HepG2 (cell line): ENCODE results near the gene CYP17A1. TPM values are rescaled to one million over a fixed set of nuclear protein-coding genes. Genes with fewer than 3 reads are reported as not detected.
A peak's percentile ranks its signal among the peaks of the same experiment; 100 is the strongest.

Experiments used
- ATAC-seq: fragments of 200-7000 bp; cut with Tn5 transposase; 3 replicates; pipeline ENCODE4 v1.9.1; 2020; ENCODE audit warnings: mild to moderate bottlenecking, moderate library complexity
- BruUV-seq: library from RNA; stranded (reverse); fragments of 400-500 nt; replicated peaks from 2 replicates; lab custom pipeline; 2021; lab: Mats Ljungman, UMichigan
- CTCF ChIA-PET: fragments of 300-600 bp; formaldehyde crosslinking; extraction: SDS; loops from one replicate; lab custom pipeline; 2021; ENCODE audit warnings: low total read pairs, inconsistent platforms, low intra/inter-chr PET ratio; lab: Yijun Ruan, JAX
- POLR2A ChIA-PET: fragments of 350-600 bp; sonication (Branson Sonifier 250); formaldehyde crosslinking; loops from one replicate; lab custom pipeline; 2020; ENCODE audit warnings: antibody characterized with exemption, inconsistent platforms; lab: Yijun Ruan, JAX
- DNase-seq: peaks from one replicate; pipeline ENCODE4 v3.0.0-alpha.2; 2015; ENCODE audit warnings: low spot score
- FAIRE-seq: peaks from 3 replicates; lab custom pipeline; 2011; peaks lifted over from hg19 to GRCh38; lab: Jason Lieb, UNC
- H2AFZ ChIP-seq: one replicate; pipeline ENCODE4 v1.6.1; 2011; ENCODE audit warnings: low read length, inconsistent platforms
- H3K27ac ChIP-seq: fragments of 300-600 bp; 3 replicates; pipeline ENCODE4 v1.8.0; 2011; ENCODE audit warnings: mixed run types, mild to moderate bottlenecking, mixed read lengths, low read length, inconsistent platforms; ENCODE audit not compliant: insufficient read depth; ENCODE audit errors: extremely low read length
- H3K27me3 ChIP-seq, 2 experiments: fragments of 200-600 bp in 1 of 2; 2 replicates in 1 of 2; 3 replicates in 1 of 2; pipeline versions ENCODE4 v1.6.0 to v1.8.0; 2011; ENCODE audit warnings: low read length in 2 of 2, mild to moderate bottlenecking in 2 of 2, moderate library complexity in 2 of 2, inconsistent platforms in 1 of 2; ENCODE audit not compliant: insufficient read depth in 2 of 2, control insufficient read depth in 1 of 2
- H3K36me3 ChIP-seq, 2 experiments: fragments of 200-600 bp in 1 of 2; replicated peaks in 1 of 2; 2 replicates in 1 of 2; 3 replicates in 1 of 2; pipeline versions ENCODE4 v1.5.1 to v1.8.0; 2011; ENCODE audit warnings: low read length in 2 of 2, inconsistent platforms in 1 of 2; ENCODE audit not compliant: insufficient read depth in 2 of 2, control insufficient read depth in 1 of 2
- H3K4me1 ChIP-seq: 2 replicates; pipeline ENCODE4 v1.5.1; 2012; ENCODE audit warnings: low read length, inconsistent platforms; ENCODE audit not compliant: insufficient read depth
- H3K4me2 ChIP-seq: 2 replicates; pipeline ENCODE4 v1.6.0; 2011; ENCODE audit warnings: low read depth, low read length, inconsistent platforms
- H3K4me3 ChIP-seq, 3 experiments: fragments of 200-600 bp in 1 of 3; sonication (generic), shearing (Covaris generic) in 1 of 3; replicated peaks in 1 of 3; 2 replicates each; pipeline ENCODE4 v1.5.1; 2011 to 2016; ENCODE audit warnings: low read length in 3 of 3, inconsistent platforms in 2 of 3, low read depth in 2 of 3, mild to moderate bottlenecking in 2 of 3, control low read depth in 1 of 3, mixed read lengths in 1 of 3; ENCODE audit not compliant: insufficient read depth in 1 of 3
- H3K79me2 ChIP-seq: one replicate; pipeline ENCODE4 v1.6.1; 2011; ENCODE audit warnings: low read length, inconsistent platforms; ENCODE audit not compliant: insufficient read depth
- H3K9ac ChIP-seq: 2 replicates; pipeline ENCODE4 v1.6.0; 2011; ENCODE audit warnings: mild to moderate bottlenecking, low read depth, low read length, inconsistent platforms; ENCODE audit not compliant: insufficient read depth
- H3K9me3 ChIP-seq: 2 replicates; pipeline ENCODE4 v1.5.1; 2012; ENCODE audit warnings: mild to moderate bottlenecking, low read length
- H4K20me1 ChIP-seq: 2 replicates; pipeline ENCODE4 v1.6.0; 2011; ENCODE audit warnings: inconsistent platforms, mild to moderate bottlenecking, low read length, moderate library complexity; ENCODE audit not compliant: insufficient read depth
- ZNF12 ChIP-seq: sonication (generic); formaldehyde crosslinking; IDR thresholded peaks from 2 replicates; pipeline ENCODE4 v1.5.0; 2020; ENCODE audit warnings: missing genetic modification reagents
- ZNF326 ChIP-seq: sonication (generic); formaldehyde crosslinking; IDR thresholded peaks from 2 replicates; pipeline ENCODE4 v1.4.0; 2020; ENCODE audit warnings: missing genetic modification reagents, borderline replicate concordance
- ZNF629 ChIP-seq: sonication (generic); formaldehyde crosslinking; conservative IDR thresholded peaks from 2 replicates; pipeline ENCODE4 v1.5.0; 2020; ENCODE audit warnings: missing genetic modification reagents
- ZNF670 ChIP-seq: sonication (generic); formaldehyde crosslinking; IDR thresholded peaks from 2 replicates; pipeline ENCODE4 v1.8.0; 2022; ENCODE audit warnings: mild to moderate bottlenecking, missing genetic modification reagents, borderline replicate concordance
- WGBS: methylation state at CpG from one replicate; pipeline ENCODE4 v1.1.6; 2017; ENCODE audit warnings: low lambda C conversion rate; 5-methylcytosine and 5-hydroxymethylcytosine counted together
- in situ Hi-C: cut with HindIII; loops from 2 replicates; pipeline ENCODE4 v1.10.0; 2017; ENCODE audit warnings: low pct_unique_long_range_greater_than_20kb; ENCODE audit not compliant: extremely low pct_ligation_motif_present
- intact Hi-C: fragments of 100-400 bp; cut with micrococcal nuclease; formaldehyde crosslinking; loops from one replicate; pipeline ENCODE4 v1.10.0; 2022; ENCODE audit not compliant: unreplicated experiment
- polyA plus RNA-seq, 8 experiments: library from polyadenylated mRNA; depleted of rRNA in 3 of 8; stranded (reverse) in 7 of 8; unstranded in 1 of 8; fragments of >200 nt; fragmentation: Illumina TruSeq in 4 of 8; extraction: Trizol in 4 of 8; gene quantifications; 2 replicates each; pipeline versions ENCODE4 v1.2.1 to v1.2.3, GENCODE V29; 2011 to 2016; ENCODE audit warnings: low read depth in 4 of 8, missing spikeins in 1 of 8, mixed read lengths in 1 of 8; ENCODE audit not compliant: insufficient read depth in 1 of 8
- total RNA-seq, 5 experiments: library from RNA; depleted of rRNA; stranded (reverse); fragments of >200 nt; fragmentation: Illumina TruSeq; extraction: Trizol; gene quantifications; 2 replicates each; pipeline ENCODE4 v1.2.3, GENCODE V29; 2016; ENCODE audit warnings: low read depth in 1 of 5

CYP17A1 gene
- total and polyA plus RNA-seq, 2 of the 13 experiments (the other 11 are each of a cell fraction or from before 2014, with no cell fraction given) = 0.13 to 1.1 TPM

DNA sequence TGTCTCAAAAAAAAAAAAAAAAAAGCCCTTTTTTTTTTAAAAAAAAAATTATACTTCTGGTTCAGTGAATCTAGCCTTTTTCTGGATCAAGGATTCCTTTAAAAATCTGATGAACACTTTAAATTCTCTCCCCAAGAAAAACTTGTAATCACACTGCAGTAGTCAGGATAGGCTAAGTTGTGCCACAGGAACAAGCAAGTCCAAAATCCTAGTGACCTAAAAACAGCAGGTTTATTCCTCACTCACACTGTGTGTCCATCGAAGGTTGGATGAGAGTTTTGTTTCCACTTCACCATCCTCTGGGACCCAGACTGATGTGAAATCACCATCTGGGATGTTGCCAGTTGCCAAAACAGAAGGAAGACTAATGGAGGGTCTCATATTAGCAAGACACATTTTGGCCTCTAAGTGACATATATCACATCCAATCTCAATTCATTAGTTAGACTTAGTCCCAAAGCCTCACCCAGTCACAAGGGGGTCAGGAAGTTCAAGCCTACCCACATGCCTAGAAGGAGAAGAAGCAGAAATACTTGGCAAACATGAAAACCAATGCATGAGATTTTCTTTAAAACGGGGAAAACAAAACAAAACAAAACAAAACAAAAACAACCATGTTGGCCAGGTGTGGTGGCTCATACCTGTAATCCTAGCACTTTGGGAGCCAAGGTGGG, 32.7 kb downstream of the CYP17A1 start:
- FAIRE-seq = no peak
- WGBS = 95% methylated on average over 2 of the region's 2 CpGs
- ChIA-PET CTCF (no interaction called here), POLR2A (no interaction called here)
- Histone ChIP-seq H3K27ac (no peak overlapping the region), H3K4me3 (no peak overlapping the region), H3K4me1 (peaks cover 24% of the 10 kb centered on the region), H2AFZ (no peak overlapping the region), H4K20me1 (no peaks in the 10 kb centered on the region), H3K4me2 (no peak overlapping the region), H3K9me3 (no peaks in the 10 kb centered on the region), H3K36me3 (peaks cover 2 to 3% of the 10 kb centered on the region in 2 experiments; a peak in 1 of 5 replicates), H3K9ac (no peak overlapping the region), H3K79me2 (no peaks in the 10 kb centered on the region), H3K27me3 (no peaks in the 10 kb centered on the region)
- in situ Hi-C loops (no loop called here), intact Hi-C loops (no loop called here)
- DNase-seq = no peak
- ATAC-seq = no peak
- TF ChIP-seq ZNF12 (CRISPR knock-in tag) = peak; percentile 98
- no peak for TF ChIP-seq ZNF670 (CRISPR knock-in tag)
- BruUV-seq = no TSS peak

DNA sequence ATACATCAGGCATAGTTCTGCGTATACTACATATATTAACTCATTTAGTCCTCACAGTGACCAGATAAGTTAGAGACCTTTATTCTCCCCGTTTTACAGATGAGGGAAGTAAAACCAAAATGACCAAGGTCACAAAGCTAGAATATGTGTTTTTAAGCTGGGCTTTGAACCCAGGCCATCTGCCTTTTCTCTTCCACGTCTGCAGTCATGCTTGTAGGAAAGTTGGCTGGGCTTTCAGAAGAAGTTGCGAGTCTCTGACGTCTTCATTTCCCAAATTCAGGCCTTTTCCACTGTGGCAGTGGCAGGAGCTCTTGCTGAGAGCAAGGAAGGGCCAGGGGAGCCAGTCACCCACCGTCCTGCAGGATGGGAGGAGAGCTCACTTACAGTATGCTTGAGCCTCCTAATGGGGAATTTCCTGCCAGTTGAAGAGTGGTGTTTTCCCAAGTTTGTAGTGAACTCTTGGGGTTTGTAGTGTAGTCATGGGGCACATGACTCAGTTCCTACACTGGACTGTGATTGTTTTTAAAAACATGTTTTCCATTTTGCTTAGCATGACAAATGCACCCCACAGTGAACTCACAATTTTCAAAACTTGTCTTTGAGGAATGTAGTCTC, 34.2 kb downstream of the CYP17A1 start:
- TF ChIP-seq ZNF326 (no peak), ZNF629 (CRISPR knock-in tag) (peak; percentile 43)
- FAIRE-seq (peak; percentile 30), DNase-seq (no peak), ATAC-seq (no peak; the same call in 2 of the 3 replicates)
- ChIA-PET CTCF (no interaction called here), POLR2A (interaction anchor here (0.7 kb wide), 1 partner anchor 29 kb away, joined by 3 read pairs; no protein-coding TSS in a partner anchor)
- no peak overlapping the region for H3K9ac ChIP-seq
- peaks cover 26% of the 10 kb centered on the region for H3K4me1 ChIP-seq
- WGBS = 80% methylated on average over 6 of the region's 6 CpGs
- peak overlapping the region; percentile 10 for H3K27ac ChIP-seq
- H3K27me3 ChIP-seq = no peaks in the 10 kb centered on the region
- H3K79me2 ChIP-seq = no peaks in the 10 kb centered on the region
- intact Hi-C loops = no loop called here
- no peak overlapping the region for H2AFZ ChIP-seq
- no peak overlapping the region for H3K4me2 ChIP-seq
- in situ Hi-C loops = no loop called here
- H4K20me1 ChIP-seq = no peaks in the 10 kb centered on the region
- H3K9me3 ChIP-seq = no peaks in the 10 kb centered on the region
- H3K4me3 ChIP-seq = no peak overlapping the region
- no TSS peak for BruUV-seq
- peaks cover 5 to 6% of the 10 kb centered on the region in 2 experiments; a peak in 3 of 5 replicates for H3K36me3 ChIP-seq
